ENCODE data around the gene PLA2G7. TPM values are rescaled to one million over a fixed set of nuclear protein-coding genes. Genes with fewer than 3 reads are reported as not detected.
"Not testable (repeated sequence)": the region's sequence is repeated elsewhere in the genome, so short reads cannot be mapped to it uniquely, and the experiment has no call there.

Gene PLA2G7
- total RNA-seq, 1 donor from 2014 or later = not detected

DNA sequence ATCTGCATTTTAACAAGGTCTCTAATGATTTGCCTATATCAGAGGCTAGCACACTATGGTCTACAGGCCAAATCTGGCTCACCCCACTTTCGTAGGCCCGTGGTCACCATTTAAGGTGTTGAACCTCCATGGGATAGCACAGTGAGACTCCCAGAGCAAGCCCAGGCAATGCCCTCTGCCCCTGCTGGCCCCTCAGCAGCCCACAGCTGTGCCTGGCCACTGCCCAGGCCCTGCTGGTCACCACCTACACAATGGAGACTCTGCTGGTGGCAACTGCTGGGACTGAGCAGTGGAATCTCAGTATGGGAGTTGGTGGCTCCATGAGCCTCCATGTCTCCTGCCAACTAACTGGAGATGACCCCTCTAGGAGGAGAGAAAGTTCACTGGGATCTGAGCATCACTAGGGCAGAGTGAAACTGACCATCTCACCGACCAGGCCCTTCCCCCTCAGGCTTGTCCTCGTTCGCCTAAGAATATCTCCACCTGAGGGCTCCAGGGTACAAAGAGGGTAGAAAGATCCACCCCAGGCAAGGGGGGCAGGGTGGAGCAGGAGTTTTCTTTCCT lies 13.8 kb upstream of the PLA2G7 start:
- no peak for DNase-seq (ENCODE audit: low read depth)

DNA sequence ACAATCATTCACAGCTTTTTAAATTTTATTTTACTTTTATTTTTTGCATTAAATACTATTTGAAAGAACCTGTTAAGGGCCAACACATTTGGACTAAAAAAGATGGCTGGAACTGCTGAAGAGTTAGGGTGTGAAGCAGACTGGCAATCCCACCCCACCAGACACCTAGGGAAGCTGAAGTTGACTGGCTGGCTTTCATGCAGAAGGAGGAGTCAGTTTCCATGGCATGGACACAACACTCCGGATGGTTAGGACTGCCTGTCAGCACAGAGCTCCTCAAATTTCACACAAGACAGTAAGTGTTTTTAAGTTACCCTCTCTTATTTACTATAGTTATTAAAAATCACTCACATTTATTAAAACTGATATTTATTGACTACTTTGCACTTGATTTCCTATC lies 11.5 kb upstream of the PLA2G7 start, which contains the start of gene ANKRD66:
Gene ANKRD66 (plus strand): TSS at position 238 of the 400 bp plus-strand sequence. CDS start 5,016 bp downstream, outside the sequence.
- DNase-seq (ENCODE audit: low read depth) = peak; percentile 67

DNA sequence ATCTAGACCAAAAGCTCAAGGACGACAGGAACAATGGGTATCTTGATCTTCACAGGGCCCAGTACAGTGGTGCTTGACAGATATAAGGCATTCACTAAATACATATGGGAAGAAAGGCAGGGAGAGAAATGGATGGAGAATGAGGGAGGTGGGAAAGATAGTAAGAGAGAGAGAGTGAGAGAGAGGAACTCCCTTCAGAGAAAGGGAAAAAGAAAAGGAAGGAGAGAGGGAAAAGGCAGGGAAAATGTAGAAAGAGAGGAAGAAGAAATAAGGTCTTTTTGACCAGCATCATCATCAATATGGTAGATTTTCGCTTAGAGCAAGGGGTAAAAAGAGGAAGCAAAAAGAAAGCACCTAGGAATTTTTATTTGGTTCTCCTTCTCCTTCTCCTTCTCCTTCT lies 10.8 kb upstream of the PLA2G7 start:
- no peak for DNase-seq (ENCODE audit: low read depth)

DNA sequence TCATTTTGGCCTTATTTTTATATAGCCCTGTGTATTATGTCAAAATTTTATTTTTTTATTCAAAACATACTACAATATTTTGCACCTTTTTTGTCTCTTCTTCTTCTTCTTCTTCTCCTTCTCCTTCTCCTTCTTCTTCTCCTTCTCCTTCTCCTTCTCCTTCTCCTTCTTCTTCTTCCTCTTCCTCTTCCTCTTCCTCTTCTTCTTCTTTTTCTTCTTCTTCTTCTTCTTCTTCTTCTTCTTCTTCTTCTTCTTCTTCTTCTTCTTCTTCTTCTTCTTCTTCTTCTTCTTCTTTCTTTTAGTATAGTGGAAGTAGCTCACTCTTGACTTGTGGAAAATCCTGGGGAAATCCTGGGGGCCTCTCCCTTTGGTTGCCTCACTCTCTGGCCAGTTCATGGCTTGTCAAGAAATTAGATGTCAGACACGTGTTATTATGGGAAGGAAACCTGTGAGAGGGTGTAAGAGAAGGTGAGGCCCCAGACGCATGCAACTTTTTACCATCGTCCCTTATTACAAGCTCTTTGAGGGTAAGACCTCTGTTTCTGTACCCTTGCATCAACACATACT lies 9.1 kb upstream of the PLA2G7 start:
- DNase-seq (ENCODE audit: low read depth) = not testable (repeated sequence)

DNA sequence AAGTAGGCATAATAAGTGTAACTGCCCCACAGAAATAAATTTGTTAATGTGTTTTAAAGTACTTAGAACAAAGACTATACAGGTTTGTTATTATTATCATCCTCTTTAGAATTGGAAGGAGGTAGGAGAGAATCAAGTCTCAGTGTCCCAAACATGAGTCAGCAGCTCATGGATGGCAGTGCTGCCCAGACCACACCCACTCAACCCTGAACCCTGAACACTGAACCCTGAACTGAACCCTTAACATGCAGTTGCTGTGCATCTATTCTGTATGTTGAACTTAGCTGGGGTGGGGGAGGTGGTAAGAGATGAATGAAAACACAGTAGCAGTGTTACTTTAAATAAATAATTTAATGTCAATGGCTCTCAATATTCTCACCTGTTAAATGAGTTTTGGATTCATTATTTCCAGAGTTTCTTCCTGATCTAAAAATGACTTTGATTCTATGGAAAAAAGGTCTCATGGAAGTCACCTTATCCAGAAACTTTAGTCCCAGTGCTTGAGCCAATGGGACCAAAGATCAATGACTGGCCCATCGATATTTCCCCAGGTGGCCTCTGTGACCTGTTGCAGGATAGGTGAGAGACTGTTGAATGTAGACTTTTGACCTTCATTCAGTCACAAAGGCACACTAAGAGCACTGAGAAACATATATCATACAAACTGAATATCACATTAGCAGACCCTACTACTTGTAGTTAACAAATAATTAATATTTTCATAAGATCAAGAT lies 8.4 kb upstream of the PLA2G7 start:
- DNase-seq (ENCODE audit: low read depth) = no peak

DNA sequence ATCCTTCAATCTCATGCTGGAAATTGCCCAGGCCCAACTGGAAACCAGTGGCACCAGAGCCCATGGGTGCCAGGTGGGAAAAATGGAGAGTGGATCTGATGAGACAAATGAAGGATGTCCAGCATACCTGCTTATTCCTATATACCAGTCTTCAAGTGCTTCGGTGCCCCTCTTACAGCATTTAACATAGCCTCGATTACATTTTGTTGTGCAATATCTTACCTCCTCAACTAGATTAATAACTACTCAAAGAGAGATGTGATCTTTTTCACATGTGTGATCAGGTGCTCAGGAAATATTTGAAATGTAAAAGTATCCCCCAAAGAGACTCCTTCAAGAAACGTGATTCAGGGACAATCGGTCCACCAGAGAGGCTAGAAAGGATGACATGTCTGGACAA lies 6.7 kb upstream of the PLA2G7 start:
- no peak for DNase-seq (ENCODE audit: low read depth)

DNA sequence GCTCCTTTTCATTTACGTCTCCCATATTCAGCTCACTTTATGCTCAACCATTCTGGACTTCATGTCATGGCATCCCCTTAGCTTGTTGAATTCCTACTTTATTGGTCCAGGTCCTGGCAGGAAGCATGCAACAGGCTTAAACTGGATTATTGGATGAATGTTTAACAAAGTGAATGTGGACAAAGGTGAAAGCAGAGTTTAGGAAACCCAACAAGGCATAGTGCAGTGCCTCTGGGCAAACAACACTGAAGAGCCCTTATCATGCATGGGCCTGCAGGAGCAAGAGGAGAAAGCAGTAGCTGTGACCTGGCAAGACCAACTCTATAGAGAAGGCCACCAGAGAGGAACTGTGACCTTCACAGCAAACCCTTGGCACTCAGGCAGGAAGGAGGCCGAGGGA lies 6.3 kb upstream of the PLA2G7 start:
- DNase-seq (ENCODE audit: low read depth) = no peak

DNA sequence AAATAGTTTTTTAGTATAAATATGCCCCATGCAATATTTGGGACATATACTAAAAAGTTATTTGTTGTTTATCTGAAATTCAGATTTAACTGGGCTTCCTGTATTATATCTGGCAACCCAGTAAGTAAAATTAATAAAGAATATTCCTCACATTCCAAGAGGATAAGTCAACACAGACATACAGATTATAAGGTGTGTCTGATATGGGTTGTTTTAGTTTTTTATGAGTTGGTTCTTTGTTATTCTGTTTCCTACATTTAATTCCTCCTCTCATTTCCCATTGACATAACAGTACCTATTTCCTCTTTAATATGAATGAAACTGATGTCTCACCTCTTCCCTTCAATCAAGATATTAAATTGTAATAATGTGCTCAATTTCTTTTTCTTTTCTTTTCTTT lies 1.7 kb upstream of the PLA2G7 start:
- no peak for DNase-seq (ENCODE audit: low read depth)

DNA sequence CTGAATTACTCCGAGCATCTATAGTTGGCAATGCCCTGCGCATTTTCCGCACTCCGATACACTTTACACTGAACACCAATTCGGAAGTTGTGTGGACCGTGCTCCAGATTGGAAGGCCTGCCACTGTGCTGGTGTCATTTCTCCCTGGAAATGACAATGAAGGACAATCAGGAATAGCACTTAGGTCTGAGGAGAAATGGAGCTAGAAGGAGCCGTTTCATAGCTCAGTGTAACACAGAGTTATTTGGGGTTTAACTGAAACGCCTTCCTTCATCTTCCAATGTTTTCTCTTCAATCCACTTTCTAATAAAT lies 501 bp upstream of the PLA2G7 start:
- DNase-seq (ENCODE audit: low read depth) = no peak

DNA sequence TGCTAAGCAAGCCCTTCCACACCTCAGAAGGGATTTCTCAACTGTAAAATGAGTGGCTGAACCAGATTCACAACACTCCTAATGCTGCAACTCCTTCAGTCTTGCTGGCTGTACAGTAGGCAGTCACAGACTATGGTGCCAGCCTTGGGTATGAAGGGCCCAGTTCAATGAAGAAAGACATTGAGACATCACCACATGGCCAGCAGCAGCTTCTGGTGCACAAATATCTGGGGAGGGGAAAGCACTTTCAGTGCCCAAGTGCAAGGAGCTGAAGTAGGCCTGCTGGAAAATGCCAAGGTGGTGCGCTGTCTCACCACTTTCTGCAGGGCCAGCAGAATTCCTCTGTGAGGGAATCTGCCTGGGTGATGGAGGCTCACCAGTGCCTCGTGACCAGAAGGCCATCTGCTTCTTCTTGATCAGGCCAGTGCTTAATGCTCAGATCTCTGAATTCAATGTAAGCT lies 1.8 kb downstream of the PLA2G7 start:
- no peak for DNase-seq (ENCODE audit: low read depth)

DNA sequence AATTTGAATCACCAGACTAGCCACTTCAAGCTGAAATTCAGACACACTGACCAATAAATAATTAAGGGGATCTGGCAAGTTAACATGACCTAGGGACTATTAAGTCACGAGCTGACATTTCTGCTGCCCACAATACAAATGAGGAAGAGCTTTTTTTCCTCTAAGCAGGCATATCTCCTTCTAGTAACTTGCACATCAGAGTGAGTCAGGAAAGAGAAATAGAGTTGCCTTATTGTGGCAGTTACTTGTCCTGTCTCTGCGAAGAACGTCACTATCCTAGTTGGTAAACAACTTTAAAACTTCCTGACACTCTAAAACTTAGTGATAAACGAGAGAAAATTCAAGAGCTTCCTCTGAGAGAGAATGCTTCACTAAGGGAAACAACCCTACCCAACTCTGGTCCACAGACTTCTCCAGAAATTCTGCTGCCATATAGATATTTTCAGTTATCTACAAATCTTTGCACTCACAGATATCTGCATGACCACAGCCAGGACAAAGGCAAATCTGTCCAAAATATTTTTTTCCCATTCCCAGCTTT lies 4.2 kb downstream of the PLA2G7 start:
- no peak for DNase-seq (ENCODE audit: low read depth)

DNA sequence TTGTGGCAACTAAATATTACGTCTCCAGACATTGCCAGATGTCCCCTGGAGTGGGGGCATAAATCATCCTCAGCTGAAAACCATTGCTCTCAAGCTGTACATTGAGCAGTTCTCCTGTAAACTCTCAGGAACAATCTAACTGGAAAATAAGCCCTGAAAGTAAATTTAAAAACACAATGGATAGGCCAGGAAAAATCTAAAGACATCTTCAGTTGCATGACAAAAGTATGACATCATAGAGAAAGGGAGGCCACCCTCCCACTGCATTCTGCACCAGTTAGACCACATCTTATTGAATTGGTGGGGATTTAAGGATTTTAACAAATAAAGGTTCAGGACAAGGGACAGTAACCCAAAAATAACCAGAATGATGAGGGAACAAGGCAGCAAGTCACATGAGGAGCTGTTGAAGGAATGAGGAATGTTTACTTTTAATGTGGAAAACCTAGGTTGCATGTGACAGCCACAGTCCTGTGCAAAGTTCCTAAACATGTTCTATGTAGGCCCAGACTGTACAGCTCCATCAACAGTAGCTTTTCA lies 5.3 kb downstream of the PLA2G7 start:
- no peak for DNase-seq (ENCODE audit: low read depth)

DNA sequence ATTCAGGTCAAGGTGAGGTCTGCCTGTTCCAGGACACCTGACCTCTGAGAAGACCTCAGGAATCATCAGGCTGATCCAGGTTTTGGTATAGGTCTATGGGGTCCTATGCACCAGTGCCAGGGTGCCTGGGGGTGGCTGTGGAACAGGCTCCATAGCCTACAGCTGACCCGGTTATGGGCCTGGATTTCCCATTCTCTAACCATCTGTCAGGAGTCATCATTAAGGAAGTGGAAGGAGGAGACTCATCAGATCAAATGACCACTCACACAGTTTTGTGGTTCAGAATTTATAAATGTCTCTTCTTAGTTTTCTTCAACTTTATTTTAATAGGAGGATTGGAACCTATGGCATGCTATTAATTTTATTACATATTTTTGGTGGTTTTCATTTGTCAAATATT lies 14.8 kb downstream of the PLA2G7 start:
- DNase-seq (ENCODE audit: low read depth) = no peak

DNA sequence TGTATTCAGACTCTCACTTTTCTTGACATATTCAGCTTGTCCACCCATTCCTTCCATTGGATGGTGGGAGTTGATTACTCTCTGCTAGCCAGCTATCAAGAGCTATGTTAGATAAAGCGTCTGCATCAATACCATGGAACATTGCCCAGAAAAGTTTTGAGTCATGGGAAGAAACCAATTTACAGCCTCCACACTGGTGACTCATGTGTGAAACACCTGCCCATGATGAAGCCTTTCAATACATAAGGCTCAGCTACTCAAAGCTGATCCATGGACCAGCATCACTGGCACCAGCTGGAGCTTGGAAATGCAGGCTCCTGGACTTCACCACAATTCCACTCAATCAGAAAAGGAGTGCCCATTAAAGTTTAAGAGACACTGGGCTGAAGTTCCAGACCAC lies 16.1 kb downstream of the PLA2G7 start:
- peak; percentile 41 for DNase-seq (ENCODE audit: low read depth)

DNA sequence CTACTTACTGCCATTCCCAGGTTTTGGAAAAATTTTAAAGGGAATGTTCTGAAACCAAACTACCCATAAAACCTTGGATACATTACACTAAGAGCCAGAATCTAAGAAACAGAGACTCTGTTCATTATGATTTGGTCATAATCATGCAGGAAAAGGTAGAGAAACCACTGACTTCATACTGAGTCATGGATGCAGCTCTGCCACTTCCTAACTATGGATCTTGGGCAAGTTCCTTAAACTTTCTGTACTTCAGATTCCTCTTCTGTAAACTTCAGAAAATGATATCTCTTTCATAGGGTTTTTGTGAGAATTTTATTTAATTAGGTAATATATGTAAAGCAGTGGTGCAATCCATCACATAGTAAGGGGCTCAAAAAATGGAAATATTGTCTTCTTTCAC lies 20.0 kb downstream of the PLA2G7 start:
- no peak for DNase-seq (ENCODE audit: low read depth)

DNA sequence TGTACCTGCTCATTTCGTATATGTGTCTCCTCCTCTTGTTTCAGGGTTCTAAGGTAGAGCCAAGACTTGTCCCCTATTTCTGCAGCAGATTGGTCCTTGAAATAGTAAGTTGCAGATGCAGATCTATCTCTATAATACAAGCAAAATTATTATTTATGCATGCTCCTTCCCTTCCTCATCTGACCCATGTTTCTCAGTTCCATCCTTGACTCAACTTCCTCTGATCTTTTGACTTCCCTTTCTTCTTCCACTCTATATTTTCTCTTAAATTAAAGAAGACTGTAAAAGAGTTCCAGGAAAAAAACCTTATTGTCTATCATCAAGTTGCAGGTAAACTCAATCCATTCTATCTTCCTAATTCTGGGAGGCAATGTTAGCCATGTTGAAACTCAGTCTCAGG lies 23.7 kb downstream of the PLA2G7 start:
- no peak for DNase-seq (ENCODE audit: low read depth)

DNA sequence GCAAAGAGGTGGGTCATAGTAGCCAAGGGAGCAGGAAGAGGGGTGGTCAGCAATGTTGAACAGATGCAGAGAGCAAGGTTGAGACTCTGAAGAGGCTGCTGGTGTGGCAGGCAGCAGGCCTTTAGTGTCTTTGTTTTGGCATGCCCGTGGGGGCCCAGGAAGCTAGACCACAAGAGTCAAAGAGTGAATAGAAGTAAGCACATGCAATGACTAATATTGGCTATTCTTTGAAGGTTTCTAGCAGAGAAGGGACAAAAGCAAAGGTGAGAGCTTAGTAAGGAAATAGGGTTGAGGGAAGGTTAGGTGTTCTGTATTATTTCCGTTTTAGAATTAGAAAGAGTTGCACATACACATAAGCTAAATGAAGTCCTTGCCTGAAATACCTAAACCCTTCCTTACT lies 28.7 kb downstream of the PLA2G7 start:
- no peak for DNase-seq (ENCODE audit: low read depth)

DNA sequence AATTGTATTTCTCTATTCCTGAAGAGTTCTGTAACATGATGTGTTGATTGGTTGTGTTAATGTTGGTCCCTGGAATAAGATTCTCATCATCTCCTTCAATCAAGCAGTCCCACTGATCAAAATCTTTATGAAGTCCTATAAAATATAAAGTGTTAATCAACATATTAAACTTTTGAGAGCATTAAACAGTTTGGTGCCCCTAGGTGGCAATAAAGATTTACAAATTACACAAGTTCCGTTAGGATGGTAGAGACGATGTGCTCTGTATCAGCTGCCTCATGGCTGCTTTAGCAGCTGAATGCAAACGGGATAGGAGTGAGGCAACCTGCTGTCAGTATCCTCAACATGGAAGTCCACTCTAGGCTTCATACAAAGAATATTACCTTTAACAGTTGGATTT lies 30.6 kb downstream of the PLA2G7 start:
- DNase-seq (ENCODE audit: low read depth) = peak; percentile 57

DNA sequence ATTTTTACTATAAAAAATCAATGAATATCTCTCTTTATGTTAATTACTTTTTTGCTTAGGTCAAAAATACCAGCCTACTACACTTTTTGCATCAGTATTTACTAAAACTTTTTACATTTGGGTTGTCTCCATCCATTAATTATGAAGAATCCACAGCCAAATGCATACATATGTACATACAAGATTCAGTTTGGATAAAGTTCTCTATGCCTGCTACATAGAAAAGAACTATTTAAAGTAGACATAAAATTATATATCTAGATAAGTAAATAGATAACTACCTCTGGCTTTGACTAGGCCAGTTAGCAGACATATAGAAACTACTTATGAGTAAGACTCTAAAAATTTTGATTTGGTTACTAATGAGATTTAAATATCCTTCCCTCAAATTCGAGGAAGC lies 35.2 kb downstream of the PLA2G7 start:
- DNase-seq (ENCODE audit: low read depth) = no peak

DNA sequence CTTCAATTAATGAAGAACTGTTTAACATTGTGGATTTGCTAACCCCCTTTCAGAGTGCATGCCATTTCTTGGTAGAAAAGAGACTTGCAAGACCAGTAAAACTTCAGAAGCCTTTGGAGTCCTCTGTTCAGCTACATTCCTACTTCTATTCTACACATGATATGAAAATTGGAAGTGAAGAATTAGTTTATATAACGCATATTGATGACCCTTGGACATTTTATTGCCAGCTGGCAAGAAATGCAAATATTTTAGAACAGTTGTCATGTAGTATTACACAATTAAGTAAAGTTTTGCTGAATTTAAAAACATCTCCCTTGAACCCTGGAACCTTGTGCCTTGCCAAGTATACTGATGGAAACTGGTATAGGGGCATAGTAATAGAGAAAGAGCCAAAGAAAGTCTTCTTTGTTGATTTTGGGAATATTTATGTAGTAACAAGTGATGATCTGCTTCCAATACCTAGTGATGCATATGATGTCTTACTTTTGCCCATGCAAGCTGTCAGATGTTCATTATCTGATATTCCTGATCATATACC lies 44.2 kb downstream of the PLA2G7 start:
- DNase-seq (ENCODE audit: low read depth) = no peak

DNA sequence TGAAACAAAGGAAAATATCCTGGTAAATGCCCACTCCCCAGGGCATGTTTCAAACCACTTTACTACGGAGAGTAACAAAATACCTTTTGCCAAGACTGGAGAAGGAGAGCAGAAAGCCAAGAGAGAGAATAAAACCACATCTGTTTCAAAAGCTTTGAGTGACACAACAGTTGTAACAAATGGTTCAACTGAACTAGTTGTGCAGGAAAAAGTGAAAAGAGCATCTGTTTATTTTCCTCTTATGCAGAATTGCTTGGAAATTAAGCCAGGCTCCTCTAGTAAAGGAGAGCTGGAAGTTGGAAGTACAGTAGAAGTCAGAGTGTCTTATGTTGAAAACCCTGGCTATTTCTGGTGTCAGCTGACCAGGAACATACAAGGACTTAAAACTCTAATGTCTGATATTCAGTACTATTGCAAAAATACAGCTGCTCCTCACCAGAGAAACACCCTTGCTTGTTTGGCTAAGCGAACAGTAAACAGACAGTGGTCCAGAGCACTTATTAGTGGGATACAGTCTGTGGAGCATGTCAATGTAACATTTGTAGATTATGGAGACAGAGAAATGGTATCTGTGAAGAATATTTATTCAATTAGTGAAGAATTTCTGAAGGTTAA lies 44.9 kb downstream of the PLA2G7 start:
- peak; percentile 65 for DNase-seq (ENCODE audit: low read depth)

DNA sequence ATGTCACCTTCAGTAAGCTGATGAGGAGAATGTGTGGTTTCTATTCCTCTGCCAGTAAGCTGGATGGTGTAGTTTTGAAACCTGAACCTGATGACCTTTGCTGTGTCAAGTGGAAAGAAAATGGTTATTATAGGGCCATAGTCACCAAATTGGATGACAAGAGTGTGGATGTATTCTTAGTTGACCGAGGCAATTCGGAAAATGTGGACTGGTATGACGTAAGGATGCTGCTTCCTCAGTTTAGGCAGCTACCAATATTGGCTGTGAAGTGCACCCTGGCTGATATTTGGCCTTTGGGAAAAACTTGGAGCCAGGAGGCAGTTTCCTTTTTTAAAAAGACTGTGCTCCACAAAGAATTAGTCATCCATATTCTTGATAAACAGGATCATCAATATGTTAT lies 45.5 kb downstream of the PLA2G7 start:
- no peak for DNase-seq (ENCODE audit: low read depth)

All from myocyte (in vitro differentiated cells).